HG02981 (cell line): ENCODE data around the gene ANKK1.

Source experiments
- ATAC-seq: cut with Tn5 transposase; IDR thresholded peaks from one replicate; pipeline ENCODE4 v1.9.1; 2021; ENCODE audit warnings: mild to moderate bottlenecking, moderate library complexity; ENCODE audit not compliant: unreplicated experiment

The ANKK1 gene

DNA sequence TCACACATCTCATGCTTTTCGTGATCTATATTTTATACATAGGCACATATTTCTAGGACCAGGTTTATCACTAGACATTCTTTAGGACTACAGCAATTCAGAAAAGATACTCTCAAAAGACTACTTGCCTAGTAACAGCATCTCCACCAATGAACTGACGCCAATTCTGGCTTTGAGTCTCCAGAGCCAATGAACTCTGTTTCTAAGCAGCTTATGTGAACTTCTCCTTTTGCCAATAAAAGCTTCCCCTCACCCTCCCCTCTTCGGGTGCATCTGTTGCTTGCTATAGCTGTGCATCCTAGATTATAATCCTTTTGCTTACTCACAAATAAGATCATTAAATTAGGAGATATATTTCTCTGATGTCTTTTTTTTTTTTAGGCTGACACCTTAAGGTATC, 11.4 kb upstream of the ANKK1 start:
- ATAC-seq, result no peak

DNA sequence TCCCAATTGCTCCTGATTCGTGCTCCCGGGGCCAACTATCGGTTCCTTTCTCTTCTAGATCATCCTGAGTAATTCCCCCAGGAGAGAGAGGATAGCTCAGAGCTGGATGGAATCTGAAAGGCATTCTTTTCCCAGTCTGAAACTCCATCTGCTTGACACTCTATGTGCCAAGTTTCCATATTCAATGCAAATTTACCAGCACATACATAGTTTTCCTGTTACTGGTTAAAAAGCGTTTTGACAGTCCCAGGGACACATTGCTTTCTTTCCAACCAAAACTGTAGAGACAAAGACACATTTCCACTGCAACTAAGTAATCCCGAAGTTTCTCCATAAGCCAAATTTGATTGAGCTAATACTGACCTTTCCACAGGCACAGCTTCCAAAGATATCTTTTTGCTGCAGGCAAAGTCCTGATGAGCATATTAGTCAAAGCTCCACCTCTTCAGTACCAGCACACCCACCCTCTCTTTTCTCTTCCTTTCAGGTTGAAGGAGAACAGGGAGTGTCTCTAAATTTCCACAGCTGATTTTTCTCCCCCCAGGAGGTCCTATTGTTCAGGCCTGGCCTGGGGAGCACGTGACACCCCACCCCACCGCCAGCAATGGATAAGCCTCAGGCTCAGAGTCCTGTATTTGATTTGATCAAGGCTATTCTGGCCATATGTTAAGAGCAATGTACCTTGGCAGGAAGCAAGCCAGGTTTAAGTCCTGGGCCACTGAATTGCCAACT, 9.7 kb upstream of the ANKK1 start:
- no peak for ATAC-seq

DNA sequence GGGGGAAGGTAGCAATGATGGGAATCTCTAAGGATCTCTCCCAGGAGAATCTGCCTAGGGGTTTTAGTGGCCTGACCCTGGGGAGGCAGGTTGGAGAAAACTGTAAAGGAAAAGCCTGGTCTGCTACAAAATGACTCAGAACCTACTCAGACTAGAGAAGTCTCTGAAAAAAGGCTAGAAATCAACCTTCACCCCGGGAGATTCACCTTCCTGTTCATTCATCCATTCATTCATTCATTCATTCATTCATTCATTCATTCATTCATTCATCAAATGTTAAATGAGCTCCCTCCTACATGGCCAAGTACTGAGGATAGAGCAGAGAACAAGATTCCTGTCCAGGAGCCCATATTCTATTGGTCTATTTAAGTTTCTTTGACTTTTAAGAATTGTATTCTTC, 8.9 kb upstream of the ANKK1 start:
- no peak for ATAC-seq

DNA sequence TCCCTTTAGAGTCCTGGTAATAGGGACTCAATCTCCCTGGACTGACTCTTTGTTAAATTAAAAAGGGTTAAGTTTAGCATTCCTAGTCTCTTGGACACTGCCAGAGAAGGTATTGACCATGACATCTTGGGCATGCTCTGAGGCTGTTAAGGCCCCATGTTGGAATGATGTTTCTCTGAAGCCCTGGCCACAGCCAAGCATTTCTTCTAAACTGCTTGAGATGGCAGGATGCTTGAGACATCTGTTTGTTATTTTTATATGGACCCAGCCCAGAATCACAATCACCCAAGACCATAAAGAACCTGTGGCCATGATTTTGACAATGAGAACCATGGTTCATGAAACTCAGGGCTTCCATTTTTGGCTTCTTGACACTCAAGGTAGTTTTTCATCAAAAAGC, 5.5 kb upstream of the ANKK1 start:
- ATAC-seq, result no peak

DNA sequence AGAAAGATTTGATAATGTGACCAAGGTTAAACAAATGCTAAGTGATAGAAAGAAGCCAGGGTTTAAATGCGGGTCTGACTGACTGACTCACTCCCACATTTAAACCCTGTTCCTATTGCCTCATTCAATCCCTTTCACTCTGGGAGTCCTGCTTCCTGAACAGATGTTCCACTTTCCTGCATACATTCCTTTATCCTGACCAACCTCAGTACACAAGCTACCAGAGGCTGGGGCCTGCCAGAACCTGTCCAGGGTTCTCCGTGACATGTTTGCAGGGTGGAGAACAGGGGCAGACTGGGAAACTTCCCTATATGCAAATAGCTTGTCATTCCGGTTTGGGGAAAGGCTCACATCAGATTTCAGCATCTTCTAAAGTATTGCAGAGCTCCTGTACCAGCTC, 3.0 kb upstream of the ANKK1 start:
- ATAC-seq, result no peak

DNA sequence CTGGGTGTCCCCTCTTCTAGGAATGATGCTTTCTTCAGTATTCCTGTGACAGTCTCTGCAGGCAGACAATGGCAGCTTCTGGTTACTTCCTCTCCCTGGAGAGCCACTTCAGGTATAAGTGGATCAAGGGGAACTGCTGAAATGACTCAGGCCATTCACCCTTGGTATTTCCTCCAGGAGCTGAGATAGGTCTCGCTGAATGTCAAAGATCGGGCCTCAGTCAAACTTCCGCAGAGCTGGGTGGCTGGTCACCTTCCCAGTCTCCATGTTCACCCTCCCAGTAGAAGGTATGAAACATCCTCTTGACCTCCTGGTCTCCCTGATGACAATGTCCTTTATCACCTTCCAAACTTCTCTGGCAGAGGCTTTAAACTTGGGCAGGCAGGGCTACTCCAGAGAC, 1.8 kb upstream of the ANKK1 start:
- no peak for ATAC-seq

DNA sequence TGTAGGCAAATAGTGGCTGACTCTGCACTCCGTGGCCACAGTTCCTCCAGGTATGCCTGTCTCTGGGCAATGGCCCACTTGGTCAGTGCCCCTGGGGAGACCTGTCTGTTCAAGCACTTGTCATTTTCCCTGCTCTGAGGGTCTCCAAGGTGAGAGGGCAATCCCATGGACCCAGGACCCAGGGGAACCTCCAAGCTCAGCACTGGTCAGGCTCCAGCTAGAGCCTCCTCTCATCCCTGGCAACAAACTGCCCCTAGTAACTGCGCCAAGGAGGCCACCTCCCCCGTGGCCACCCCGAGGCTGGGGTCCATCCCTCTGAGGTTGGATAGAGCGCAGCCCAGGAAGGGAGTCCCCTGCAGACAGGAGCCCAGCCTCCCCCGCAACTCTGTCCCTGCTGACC, 713 bp upstream of the ANKK1 start:
- no peak for ATAC-seq

DNA sequence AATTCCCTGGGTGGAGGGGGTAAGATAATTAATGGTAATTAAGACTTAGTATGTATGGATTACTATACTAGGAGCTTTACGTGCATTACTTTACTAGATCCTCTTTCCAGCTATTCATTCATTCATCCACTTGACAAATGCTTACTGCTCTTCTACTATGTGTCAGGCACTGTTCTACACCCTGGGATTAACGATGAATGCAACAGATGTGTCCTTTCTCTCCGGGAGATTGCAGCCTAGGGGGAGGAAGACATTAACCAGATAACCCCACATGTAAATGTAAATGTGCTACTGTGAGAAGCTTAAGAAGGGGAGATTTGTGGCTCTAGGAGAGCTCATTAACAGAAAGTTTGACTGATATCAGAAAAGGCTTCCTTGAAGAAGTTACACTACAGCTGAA, 1.7 kb downstream of the ANKK1 start:
- ATAC-seq, result no peak

DNA sequence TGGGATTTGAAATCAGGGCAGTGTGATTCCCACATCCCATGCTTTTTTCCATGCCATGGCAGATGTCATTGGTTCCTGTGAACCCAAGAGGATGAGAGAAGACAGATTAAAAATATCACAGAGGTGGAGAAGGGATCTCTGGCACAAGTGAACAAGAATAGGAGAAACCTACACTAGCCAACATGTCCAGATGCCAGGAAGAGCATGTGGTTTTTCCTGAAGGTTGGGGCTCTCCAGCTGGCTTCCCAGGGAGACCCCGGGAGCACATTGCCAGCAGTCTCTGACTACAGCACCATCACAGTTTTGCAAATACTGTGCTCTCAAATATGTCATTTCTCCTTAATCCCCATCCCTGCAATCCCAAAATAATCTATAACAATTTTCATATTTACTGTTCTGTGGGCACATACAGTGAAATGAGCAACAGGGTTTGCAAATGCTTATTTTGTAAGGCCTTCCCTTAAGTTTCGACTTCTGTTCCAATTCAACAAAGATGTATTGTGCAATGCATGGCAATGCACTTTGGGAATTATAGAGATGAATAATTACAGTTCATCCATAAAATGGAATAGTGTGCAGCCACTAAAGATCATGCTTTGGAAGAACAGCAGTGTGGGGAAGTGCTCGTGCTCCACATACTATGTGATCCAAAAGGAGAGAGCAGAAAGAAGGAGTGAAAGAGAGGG, 4.8 kb downstream of the ANKK1 start:
- no peak for ATAC-seq

DNA sequence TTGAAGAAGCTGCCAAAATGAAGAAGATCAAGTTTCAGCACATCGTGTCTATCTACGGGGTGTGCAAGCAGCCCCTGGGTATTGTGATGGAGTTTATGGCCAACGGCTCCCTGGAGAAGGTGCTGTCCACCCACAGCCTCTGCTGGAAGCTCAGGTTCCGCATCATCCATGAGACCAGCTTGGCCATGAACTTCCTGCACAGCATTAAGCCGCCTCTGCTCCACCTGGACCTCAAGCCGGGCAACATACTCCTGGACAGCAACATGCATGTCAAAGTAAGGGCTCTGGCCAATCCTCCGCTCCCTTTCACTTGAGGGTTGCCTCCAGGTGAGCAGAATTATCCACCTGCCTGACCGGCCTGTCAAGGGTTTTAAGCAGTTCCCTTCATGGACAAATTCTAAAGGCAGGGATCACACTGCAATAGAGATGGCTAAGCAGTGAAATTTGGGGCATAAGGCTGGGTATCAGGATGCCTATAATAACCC, 6.0 kb downstream of the ANKK1 start:
- ATAC-seq, result no peak

DNA sequence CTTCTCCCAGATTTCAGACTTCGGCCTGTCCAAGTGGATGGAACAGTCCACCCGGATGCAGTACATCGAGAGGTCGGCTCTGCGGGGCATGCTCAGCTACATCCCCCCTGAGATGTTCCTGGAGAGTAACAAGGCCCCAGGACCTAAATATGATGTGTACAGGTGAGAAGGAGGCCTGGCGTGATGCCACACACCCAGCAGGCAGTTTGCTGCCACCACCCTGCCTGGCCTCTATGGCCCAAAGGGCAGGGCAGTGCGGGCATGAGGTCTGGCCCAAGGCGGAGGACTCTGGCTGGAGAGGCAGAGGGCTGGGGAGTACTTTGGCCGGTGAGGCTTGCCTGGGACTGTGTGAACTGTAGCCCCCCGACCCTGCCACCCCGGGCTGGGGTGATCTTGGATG, 7.3 kb downstream of the ANKK1 start:
- no peak for ATAC-seq

DNA sequence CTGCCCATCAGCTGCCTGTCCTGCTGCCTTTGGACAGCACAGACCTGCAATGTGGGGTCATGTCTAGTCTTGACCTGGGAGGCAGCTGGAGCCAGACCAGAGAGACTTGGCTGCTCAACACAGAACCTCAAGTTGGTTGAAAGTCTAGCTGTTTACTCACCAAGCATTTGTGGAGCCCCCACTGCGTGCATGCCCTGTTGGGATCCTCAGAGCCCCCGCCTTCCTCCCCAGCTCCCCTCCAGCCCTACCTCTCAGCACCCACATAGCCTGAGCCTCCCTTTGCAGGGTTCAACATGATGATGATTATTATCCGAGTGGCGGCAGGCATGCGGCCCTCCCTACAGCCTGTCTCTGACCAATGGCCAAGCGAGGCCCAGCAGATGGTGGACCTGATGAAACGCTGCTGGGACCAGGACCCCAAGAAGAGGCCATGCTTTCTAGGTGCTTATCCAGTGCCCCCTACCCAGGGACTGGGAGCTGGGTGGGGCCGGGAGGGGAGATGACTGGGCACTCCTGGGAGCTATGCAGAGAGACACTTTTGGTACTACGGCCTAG, 8.3 kb downstream of the ANKK1 start:
- ATAC-seq, result no peak

DNA sequence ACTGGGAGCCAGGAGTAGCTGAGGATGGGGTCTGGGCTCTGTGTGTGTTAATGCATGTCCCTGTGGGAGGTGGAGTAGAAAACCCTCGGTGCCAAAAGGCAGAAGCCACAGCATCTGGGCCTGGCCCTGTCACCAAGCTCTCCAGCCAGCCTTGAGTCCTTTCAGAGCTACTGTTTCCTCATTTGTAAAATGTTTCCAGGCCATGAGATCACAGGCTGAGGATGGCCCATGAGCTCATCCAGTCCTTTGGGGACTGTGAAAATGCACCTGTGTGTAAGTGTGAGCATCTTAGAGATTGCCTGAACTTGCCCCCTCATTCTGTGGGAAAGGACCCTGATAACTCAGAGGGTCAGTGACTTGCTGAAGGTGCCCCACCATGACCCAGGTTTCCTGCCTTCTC, 9.1 kb downstream of the ANKK1 start:
- no peak for ATAC-seq

DNA sequence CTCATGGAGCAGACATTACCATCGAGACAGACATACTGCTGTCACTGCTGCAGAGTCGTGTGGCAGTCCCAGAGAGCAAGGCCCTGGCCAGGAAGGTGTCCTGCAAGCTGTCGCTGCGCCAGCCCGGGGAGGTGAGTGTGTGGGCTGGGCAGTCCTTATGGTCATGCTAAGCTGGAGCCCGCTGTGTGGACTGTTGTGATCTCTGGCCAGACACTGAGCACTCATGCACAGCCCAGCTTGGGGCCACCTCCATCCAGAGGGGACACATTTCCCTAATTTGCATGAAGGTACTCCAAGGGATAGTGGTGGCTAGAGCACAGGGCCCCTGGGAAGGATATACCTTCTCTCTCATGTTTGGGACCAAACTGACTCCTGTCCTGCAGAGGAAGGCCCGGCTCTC, 9.6 kb downstream of the ANKK1 start:
- ATAC-seq, result no peak

DNA sequence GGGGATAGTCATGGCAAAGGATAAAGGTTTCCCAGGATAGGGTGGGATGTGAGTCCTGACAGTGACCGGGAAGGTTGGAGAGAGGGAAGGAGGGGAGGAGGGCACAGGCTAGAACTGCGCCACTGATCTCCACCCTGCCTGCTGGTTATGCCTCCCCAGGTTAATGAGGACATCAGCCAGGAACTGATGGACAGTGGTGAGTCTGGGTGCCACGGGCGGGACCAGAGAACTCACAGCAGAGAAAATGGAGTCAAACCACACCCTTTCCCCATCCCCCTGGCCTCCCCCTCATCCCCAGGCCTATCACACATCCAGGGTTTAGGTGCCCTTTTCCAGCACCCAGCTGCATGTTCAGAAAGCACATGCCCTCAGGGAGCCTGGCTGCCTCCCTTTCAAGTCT, 10.2 kb downstream of the ANKK1 start:
- no peak for ATAC-seq

DNA sequence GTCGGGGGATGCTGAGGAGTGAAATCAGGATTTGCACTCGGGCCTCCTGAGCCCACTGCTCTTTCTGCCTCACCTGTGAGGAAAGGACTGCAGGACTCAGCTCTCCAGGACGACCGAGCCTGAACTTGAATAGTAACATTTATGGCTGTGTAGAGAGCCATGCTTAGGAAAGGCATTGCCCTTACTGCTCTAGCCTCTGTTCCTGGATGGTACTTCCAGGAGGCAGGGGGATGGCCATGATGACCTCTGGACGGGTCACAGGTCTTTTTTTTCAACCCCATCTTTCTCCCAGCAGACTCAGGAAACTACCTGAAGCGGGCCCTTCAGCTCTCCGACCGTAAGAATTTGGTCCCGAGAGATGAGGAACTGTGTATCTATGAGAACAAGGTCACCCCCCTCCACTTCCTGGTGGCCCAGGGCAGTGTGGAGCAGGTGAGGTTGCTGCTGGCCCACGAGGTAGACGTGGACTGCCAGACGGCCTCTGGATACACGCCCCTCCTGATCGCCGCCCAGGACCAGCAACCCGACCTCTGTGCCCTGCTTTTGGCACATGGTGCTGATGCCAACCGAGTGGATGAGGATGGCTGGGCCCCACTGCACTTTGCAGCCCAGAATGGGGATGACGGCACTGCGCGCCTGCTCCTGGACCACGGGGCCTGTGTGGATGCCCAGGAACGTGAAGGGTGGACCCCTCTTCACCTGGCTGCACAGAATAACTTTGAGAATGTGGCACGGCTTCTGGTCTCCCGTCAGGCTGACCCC, 11.3 kb downstream of the ANKK1 start:
- no peak for ATAC-seq

DNA sequence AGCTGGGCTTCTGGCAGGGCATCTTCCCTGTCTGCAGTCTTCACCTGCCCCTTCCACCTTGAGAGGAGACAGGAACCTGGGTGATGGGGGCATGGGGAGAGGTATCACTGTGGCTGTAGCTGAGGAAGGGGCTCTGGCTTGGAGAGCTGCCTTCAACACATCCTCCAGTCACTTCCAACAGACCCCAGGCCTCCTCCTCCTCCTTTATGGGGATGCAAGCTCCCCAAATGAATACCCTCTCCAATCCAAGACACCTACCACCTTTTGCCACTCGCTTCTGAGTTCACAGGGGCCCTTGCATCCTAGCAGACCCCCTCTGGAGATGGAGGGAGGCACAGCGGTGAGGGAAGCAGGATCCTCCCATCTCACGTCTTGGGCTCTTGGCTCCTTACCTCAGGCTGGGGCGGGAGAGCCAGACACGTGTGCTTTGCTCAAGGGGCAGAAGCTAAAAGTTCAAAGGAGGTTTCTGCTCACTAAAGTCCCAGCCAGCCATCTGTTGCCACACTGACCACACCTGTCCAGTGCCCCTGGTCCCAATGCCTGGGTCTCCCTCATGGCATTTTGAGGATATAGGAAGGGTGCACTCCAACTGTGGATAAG, 13.2 kb downstream of the ANKK1 start:
- no peak for ATAC-seq

DNA sequence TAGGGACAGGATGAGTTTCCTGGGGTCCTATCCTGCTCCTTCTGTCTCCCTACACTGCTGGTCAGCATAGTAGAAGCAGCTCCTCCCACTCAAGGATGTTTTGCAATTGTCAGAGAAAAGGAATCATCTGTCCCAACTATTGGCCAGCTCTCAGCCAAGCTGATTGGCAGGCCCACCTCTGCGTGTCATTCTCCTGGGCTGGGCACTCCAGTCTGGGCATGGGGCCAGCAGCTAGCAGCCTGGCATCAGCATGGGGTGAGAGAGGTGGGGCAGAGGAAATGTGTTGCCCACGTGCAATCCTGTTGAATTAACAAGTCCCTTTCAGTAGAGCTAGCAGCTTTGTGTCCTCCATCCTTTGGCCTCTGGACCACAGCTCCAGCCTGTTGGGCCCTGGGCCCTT, 14.1 kb downstream of the ANKK1 start:
- ATAC-seq, result no peak

DNA sequence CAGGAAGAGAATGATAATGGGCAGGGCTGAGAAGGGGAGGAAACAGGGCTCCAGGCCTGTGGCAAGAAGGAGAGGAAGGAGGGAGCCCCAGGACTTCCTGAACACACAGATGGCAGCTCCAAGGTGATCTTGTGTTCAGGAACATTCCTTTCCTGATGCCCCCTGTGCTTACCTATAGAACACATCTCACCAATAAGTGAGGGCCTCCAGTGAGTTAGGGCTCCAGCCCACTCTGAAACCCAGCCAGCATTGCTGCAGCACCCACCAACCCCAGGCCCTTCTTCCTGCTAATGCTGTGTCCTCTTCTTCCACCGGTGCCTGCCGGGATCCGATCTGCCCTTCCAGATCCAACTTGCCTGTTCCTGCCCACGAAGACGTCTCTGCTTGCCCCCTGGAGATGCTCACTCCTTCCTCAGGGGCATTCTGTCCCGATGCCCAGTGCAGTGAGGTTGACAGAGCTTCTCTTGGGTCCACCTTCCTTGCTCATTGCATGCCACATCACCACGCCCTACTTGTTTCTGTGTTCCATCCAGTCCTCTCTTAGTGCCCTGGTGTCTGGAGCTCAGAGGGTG, 17.4 kb downstream of the ANKK1 start:
- no peak for ATAC-seq

DNA sequence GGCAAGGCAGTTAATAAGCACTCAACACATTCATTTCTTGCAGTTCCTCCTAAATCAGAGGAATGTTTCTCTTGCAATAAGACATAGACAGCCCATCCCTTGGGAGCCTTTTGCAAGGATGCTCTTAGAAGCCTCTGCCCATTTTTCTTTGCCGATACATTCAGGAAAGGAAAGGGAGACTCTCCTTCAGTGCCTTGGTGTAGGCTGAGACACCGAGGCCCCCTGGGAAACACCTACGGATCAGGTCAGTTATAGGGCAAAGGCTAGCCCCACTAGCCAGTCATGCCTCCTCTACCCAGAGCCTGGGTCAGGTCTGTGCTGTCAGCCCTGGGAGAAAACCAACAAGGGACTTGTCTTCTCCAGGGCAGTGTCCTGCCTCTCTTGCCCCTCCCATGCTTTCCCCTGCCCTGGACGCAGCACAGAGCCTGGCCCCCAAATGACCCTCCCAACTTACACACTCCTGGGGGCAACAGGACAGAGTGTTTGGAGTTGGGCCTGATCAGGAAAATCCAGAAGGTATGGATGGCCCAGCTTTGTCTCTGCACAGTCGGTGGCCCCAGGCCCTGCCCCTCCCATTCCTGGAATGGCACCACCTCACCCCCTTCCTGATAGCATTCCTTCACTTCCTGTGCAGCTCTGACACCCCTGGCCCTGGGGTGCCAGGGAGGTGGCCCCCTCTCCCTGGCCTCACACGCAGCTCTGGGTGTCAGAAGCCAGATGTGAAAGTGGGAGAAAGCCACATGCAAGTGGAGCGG, 18.3 kb downstream of the ANKK1 start:
- ATAC-seq, result no peak
